GM12878 (cell line): ENCODE results near the gene AKAP12. TPM values are rescaled to one million over a fixed set of nuclear protein-coding genes. Genes with fewer than 3 reads are reported as not detected.

Experiments
- E2F8 ChIP-seq: fragments of 450-650 bp; IDR thresholded peaks from 2 replicates; pipeline ENCODE4 v1.6.1; 2018; ENCODE audit warnings: mild to moderate bottlenecking, low read depth, moderate library complexity; ENCODE audit not compliant: partially characterized antibody
- GATAD2B ChIP-seq: fragments of 450-650 bp; conservative IDR thresholded peaks from 2 replicates; pipeline ENCODE4 v1.6.1; 2017; ENCODE audit warnings: low read depth, mild to moderate bottlenecking, moderate library complexity
- HCFC1 ChIP-seq: fragments of 150-350 bp; IDR thresholded peaks from 2 replicates; pipeline ENCODE4 v1.6.1; 2014; ENCODE audit warnings: low read length
- HDAC6 ChIP-seq: fragments of 200-600 bp; sonication (generic); IDR thresholded peaks from one replicate; pipeline ENCODE4 v1.8.0; 2017; ENCODE audit warnings: antibody characterized with exemption; ENCODE audit not compliant: unreplicated experiment
- HDGF ChIP-seq: fragments of 450-650 bp; IDR thresholded peaks from 2 replicates; pipeline ENCODE4 v1.6.1; 2016; ENCODE audit warnings: antibody characterized with exemption
- IRF3 ChIP-seq: fragments of 450-650 bp; IDR thresholded peaks from 2 replicates; pipeline ENCODE4 v1.6.1; 2014; ENCODE audit warnings: mild to moderate bottlenecking
- NR2F1 ChIP-seq: fragments of 450-650 bp; conservative IDR thresholded peaks from 2 replicates; pipeline ENCODE4 v1.6.1; 2017; ENCODE audit warnings: mild to moderate bottlenecking
- RELB ChIP-seq: fragments of 450-650 bp; IDR thresholded peaks from 2 replicates; pipeline ENCODE4 v1.6.1; 2017; ENCODE audit warnings: low read depth, mild to moderate bottlenecking, moderate library complexity
- SRF ChIP-seq, 2 experiments: IDR thresholded peaks; 2 replicates each; pipeline ENCODE4 v1.6.1; 2011; ENCODE audit warnings: low read depth in 2 of 2, low read length in 2 of 2, mild to moderate bottlenecking in 1 of 2, moderate library complexity in 1 of 2
- STAT1 ChIP-seq: fragments of 450-650 bp; conservative IDR thresholded peaks from 2 replicates; pipeline ENCODE4 v1.6.1; 2014; ENCODE audit warnings: antibody characterized with exemption, mild to moderate bottlenecking
- TCF3 ChIP-seq: IDR thresholded peaks from 2 replicates; pipeline ENCODE4 v1.6.1; 2012; ENCODE audit warnings: low read depth, mild to moderate bottlenecking, low read length, borderline replicate concordance; ENCODE audit not compliant: insufficient read depth
- USF1 ChIP-seq: IDR thresholded peaks from 2 replicates; pipeline ENCODE4 v1.6.1; 2011; ENCODE audit warnings: borderline replicate concordance, low read depth, mild to moderate bottlenecking, moderate library complexity, mixed read lengths, low read length; ENCODE audit not compliant: insufficient read depth; ENCODE audit errors: extremely low read length
- ZBTB40 ChIP-seq: fragments of 450-650 bp; IDR thresholded peaks from 2 replicates; pipeline ENCODE4 v1.6.1; 2016; ENCODE audit warnings: mild to moderate bottlenecking, moderate library complexity, borderline replicate concordance
- ZNF384 ChIP-seq: IDR thresholded peaks from 2 replicates; pipeline ENCODE4 v1.6.1; 2012; ENCODE audit warnings: low read depth, mild to moderate bottlenecking, low read length, improper control_type of control experiment, borderline replicate concordance
- polyA plus RNA-seq, 11 experiments: library from polyadenylated mRNA; depleted of rRNA in 4 of 11; unstranded in 6 of 11; stranded (reverse) in 5 of 11; fragments of >200 nt; fragmentation: Nextera tagmentation in 4 of 11; fragmentation: Illumina TruSeq in 1 of 11; extraction: Ambion mirVana in 4 of 11; extraction: Trizol in 1 of 11; gene quantifications; 1 replicate in 1 of 11; 2 replicates in 10 of 11; pipeline versions ENCODE4 v1.2.1 to v1.2.3, GENCODE V29; 2011 to 2016; ENCODE audit warnings: inconsistent platforms in 2 of 11, missing spikeins in 2 of 11, low read depth in 1 of 11
- total RNA-seq, 4 experiments: library from RNA; depleted of rRNA in 3 of 4; stranded (reverse); fragments of >200 nt in 3 of 4; fragmentation: Illumina TruSeq in 1 of 4; extraction: Trizol in 1 of 4; gene quantifications; 2 replicates each; pipeline versions ENCODE4 v1.2.1 to v1.2.3, GENCODE V29; 2013 to 2021

Gene AKAP12
- total and polyA plus RNA-seq, 10 of the 15 experiments (the other 5 are each of a cell fraction or from before 2014, with no cell fraction given): under 0.01 to 0.72 (median 0.06) TPM; not detected in 4

GRCh38 chr6:151390851-151391470, 151.2 kb downstream of the AKAP12 start (continued):
- TF ChIP-seq RELB: no peak
- TF ChIP-seq IRF3: no peak
- TF ChIP-seq GATAD2B: peak; percentile 85
- peak; percentile 3 for TF ChIP-seq USF1
- no peak for TF ChIP-seq ZNF384
- no peak for TF ChIP-seq HDGF
- no peak for TF ChIP-seq HDAC6
- TF ChIP-seq E2F8: no peak
- TF ChIP-seq SRF (IDR thresholded peaks at IDR 0.05; ENCODE audit: low read depth in 2 of 2, low read length in 2 of 2): no peak
- no peak for TF ChIP-seq STAT1
- TF ChIP-seq HCFC1: no peak
- no peak for TF ChIP-seq TCF3
- no peak; the same call in 1 of the 2 replicates for TF ChIP-seq NR2F1
- TF ChIP-seq ZBTB40: no peak
